Heart left ventricle (tissue), 16 donors: Measurements from ENCODE around the gene EEF2K. TPM values are rescaled to one million over a fixed set of nuclear protein-coding genes. Genes with fewer than 3 reads are reported as not detected.
A peak's percentile ranks its signal among the peaks of the same experiment; 100 is the strongest.
"Not testable (repeated sequence)": the region's sequence is repeated elsewhere in the genome, so short reads cannot be mapped to it uniquely, and the experiment has no call there.

Experiments used
- ATAC-seq, 4 donors: fragments of 200-7000 bp; cut with Tn5 transposase; one replicate each; pipeline ENCODE4 v1.9.1; 2020 to 2022; ENCODE audit warnings: moderate library complexity in 4 of 4, mild to moderate bottlenecking in 3 of 4, moderate number of reproducible peaks in 1 of 4
- DNase-seq, 5 donors: peaks; one replicate each; pipeline ENCODE4 v3.0.0-alpha.2; 2020
- H3K27ac ChIP-seq, 12 donors: fragments of 200-600 bp; sonication (generic) in 4 of 12; one replicate each; pipeline versions ENCODE4 v1.5.0 to v1.8.0; 2016 to 2022; ENCODE audit warnings: mild to moderate bottlenecking in 2 of 12
- H3K27me3 ChIP-seq, 9 donors: fragments of 200-600 bp; sonication (generic) in 2 of 9; one replicate each; pipeline versions ENCODE4 v1.5.1 to v1.8.0; 2016 to 2022; ENCODE audit warnings: mild to moderate bottlenecking in 3 of 9
- H3K36me3 ChIP-seq, 9 donors: fragments of 200-600 bp; sonication (generic) in 2 of 9; one replicate each; pipeline versions ENCODE4 v1.5.0 to v1.8.0; 2018 to 2022; ENCODE audit warnings: mild to moderate bottlenecking in 2 of 9
- H3K4me1 ChIP-seq, 12 donors: fragments of 200-600 bp; sonication (generic) in 4 of 12; one replicate each; pipeline versions ENCODE4 v1.5.0 to v1.8.0; 2016 to 2022; ENCODE audit warnings: mild to moderate bottlenecking in 3 of 12
- H3K4me3 ChIP-seq, 12 donors: fragments of 200-600 bp; sonication (generic) in 4 of 12; one replicate each; pipeline versions ENCODE4 v1.5.0 to v1.8.0; 2017 to 2022; ENCODE audit warnings: mild to moderate bottlenecking in 9 of 12, moderate library complexity in 4 of 12
- H3K9me3 ChIP-seq, 12 donors: fragments of 200-600 bp; sonication (generic) in 4 of 12; one replicate each; pipeline versions ENCODE4 v1.5.0 to v1.8.0; 2016 to 2022; ENCODE audit warnings: mild to moderate bottlenecking in 1 of 12
- CTCF ChIP-seq, 12 donors: fragments of 200-600 bp; sonication (generic) in 4 of 12; IDR thresholded peaks; one replicate each; pipeline versions ENCODE4 v1.5.0 to v1.8.0; 2018 to 2022; ENCODE audit warnings: antibody characterized with exemption in 12 of 12, mild to moderate bottlenecking in 5 of 12
- POLR2A ChIP-seq, 2 donors: fragments of 450-650 bp; IDR thresholded peaks; one replicate each; pipeline ENCODE4 v1.6.1; 2017; ENCODE audit warnings: antibody characterized with exemption in 2 of 2, mild to moderate bottlenecking in 2 of 2, moderate library complexity in 2 of 2
- WGBS, 4 donors: extraction: QIAGEN DNeasy Blood & Tissue Kit in 2 of 4; methylation state at CpG; one replicate each; pipeline versions ENCODE4 v1.1.5 to v1.1.7; 2013 to 2018; 5-methylcytosine and 5-hydroxymethylcytosine counted together
- intact Hi-C, 10 donors: fragments of 100-400 bp; cut with DNase I; formaldehyde crosslinking; loops; one replicate each; pipeline versions ENCODE4 v1.11.1 to v1.14.2; 2022
- polyA plus RNA-seq, 2 donors: library from polyadenylated mRNA; stranded (reverse); fragments of 200-250 nt; gene quantifications; one replicate each; pipeline ENCODE4 v1.2.3, GENCODE V29; 2013
- total RNA-seq, 9 donors: library from RNA; depleted of rRNA in 2 of 9; stranded (reverse); fragments of >200 nt in 2 of 9; fragmentation: NEBNext Ultra II Directional in 3 of 9; extraction: Animal tissue kit (Norgen Biotek cat#: 25700) in 3 of 9; gene quantifications; one replicate each; pipeline versions ENCODE4 v1.1.0 to v1.2.4, GENCODE V29; 2016 to 2023
- donor health status: ischemic (EF 13 %, LVEDD 7.1; RV severe dilation, severe dysfunction).
- donor health status: healthy with polysubstance abuse.
- donor health status: DM: no; HTN: yes; CAD: no.
- donor health status: DM: no; HTN: no; CAD: no.
- donor health status: ischemic (EF 25% LVEDD 6.9; RV normal size, moderate dysfunction).
- donor health status: ischemic (EF 25% LVEDD 5.7; RV mildly dilated, moderate dysfunction).
- donor health status: healthy.
- donor health status: DM: yes; HTN: yes; CAD: no.
- donor health status: ischemic (EF 35%, LVEDD 5.7; RV mildly dilated, moderate dysfunction).
- donor health status: nonischemic (EF 11% LVEDD 7.7; RV severe dilation, severe dysfunction).
- donor health status: DM: yes; HTN: yes; CAD: no.
- donor health status: PGD.
- donor health status: ischemic (EF 29% LVEDD 5.4; RV normal size, mild dysfunction).
- donor health status: nonischemic (EF 23%, LVEDD 6.1; RV moderate dilation, normal function).

EEF2K gene
- total and polyA plus RNA-seq, 11 donors: 8.3 to 33.6 (median 24.6) TPM

DNA sequence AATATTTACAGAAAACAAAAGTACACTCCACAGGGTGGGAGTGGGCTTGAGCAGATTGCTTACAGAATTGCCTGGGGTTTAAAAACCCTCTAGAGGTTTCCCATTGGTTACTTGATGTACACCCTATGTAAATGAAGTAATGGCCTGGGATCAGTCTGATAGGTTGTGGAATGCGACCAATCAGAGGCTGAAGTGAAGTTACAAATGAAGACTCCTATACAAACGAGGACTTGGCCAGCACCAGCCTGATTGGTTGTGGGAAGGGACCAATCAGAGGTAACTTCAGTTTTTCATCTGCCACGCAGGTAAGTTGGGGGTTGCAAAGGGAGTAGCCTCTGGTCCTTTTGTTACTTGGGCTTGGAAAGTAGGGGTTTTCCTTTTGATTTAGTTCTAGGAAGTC, 8.8 kb downstream of the EEF2K start:
- Histone ChIP-seq H3K36me3 (peaks cover 0 to 32% (median 0%) of the 10 kb centered on the region in 9 donors), H3K4me1 (peaks cover 0 to 50% (median 25%) of the 10 kb centered on the region in 12 donors), H3K9me3 (peaks cover 0 to 6% (median 0%) of the 10 kb centered on the region in 12 donors), H3K27me3 (no peaks in the 10 kb centered on the region), H3K27ac (no peak overlapping the region), H3K4me3 (no peak overlapping the region)
- intact Hi-C loops: loop anchor here in 2 of 10 donors (5.0 kb wide), 2 partner anchors 72 to 77 kb away; no protein-coding TSS in a partner anchor
- 81 to 87% (median 86%) methylated on average over 3 of the region's 3 CpGs for WGBS, 4 donors
- TF ChIP-seq POLR2A (IDR thresholded peaks at IDR 0.05): no peak
- TF ChIP-seq CTCF (IDR thresholded peaks at IDR 0.05): no peak
- DNase-seq (peak in 1 of 5 donors; percentile 1), ATAC-seq (no peak)

DNA sequence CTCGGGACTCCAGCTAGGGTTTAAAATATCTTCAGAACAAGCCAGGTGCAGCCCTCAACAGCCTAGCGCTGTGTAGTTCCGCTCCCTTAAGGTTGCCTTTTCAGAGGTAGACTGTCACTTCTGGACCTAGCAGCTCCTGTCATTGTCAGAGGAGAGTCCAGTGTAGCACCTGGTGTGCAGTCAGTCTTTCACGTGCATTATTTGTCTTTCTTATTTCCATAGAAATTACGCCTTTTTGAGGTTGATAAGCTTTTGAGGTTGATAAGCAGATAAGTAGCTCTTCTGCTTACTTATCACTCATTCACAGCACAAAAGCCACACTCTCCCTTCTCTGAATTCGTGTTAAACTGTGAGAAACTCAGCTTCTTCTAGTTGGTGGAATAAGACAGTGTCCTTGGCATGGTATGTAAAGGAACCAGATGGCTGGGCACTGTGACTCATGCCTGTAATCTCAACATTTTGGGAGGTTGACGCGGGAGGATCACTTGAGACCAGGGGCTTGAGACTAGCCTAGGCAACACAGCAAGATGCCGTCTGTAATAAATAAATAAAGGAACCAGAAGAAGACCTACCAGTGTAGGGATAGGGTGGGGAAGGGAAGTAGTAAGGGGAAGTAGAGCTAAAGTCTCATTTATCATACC, 10.2 kb downstream of the EEF2K start:
- WGBS, 4 donors: 75 to 78% (median 77%) methylated on average over 9 of the region's 9 CpGs
- Histone ChIP-seq H3K4me3 (no peak overlapping the region), H3K27me3 (no peaks in the 10 kb centered on the region), H3K9me3 (no peaks in the 10 kb centered on the region), H3K4me1 (peaks cover 0 to 54% (median 28%) of the 10 kb centered on the region in 12 donors), H3K36me3 (peaks cover 0 to 32% (median 0%) of the 10 kb centered on the region in 9 donors), H3K27ac (peak overlapping the region in 2 of 12 donors; percentile 20 to 39)
- intact Hi-C loops: loop anchor here in 1 of 10 donors (5.0 kb wide), 1 partner anchor 76 kb away; no protein-coding TSS in a partner anchor
- peak in 2 of 4 donors; percentile 6 to 42 for ATAC-seq
- peak in 1 of 5 donors; percentile 3 for DNase-seq
- TF ChIP-seq POLR2A (IDR thresholded peaks at IDR 0.05) (no peak), CTCF (IDR thresholded peaks at IDR 0.05) (no peak)

GRCh38 chr16:22216832-22217225, 10.8 kb downstream of the EEF2K start:
- intact Hi-C loops: loop anchor here in 1 of 10 donors (5.0 kb wide), 1 partner anchor 75 kb away; no protein-coding TSS in a partner anchor
- Histone ChIP-seq H3K36me3 (peaks cover 0 to 31% (median 0%) of the 10 kb centered on the region in 9 donors), H3K27ac (peak overlapping the region in 2 of 12 donors; percentile 20 to 39), H3K4me1 (peaks cover 0 to 50% (median 27%) of the 10 kb centered on the region in 12 donors)
- ATAC-seq, H3K4me3 ChIP-seq, H3K9me3 ChIP-seq, H3K27me3 ChIP-seq: not testable (repeated sequence)
- peak in 1 of 5 donors; percentile 7 for DNase-seq
- WGBS, 4 donors: 90 to 95% (median 91%) methylated on average over 7 of the region's 7 CpGs

GRCh38 chr16:22217890-22218730, 12.0 kb downstream of the EEF2K start:
- DNase-seq: peak; percentile 46 to 63 (median 57)
- Histone ChIP-seq H3K27ac (peak overlapping the region in 5 of 12 donors; percentile 14 to 73 (median 34)), H3K4me1 (peaks cover 0 to 43% (median 27%) of the 10 kb centered on the region in 12 donors), H3K27me3 (no peaks in the 10 kb centered on the region), H3K9me3 (no peaks in the 10 kb centered on the region), H3K36me3 (peaks cover 0 to 24% (median 0%) of the 10 kb centered on the region in 9 donors), H3K4me3 (no peak overlapping the region)
- intact Hi-C loops: loop anchor here in 1 of 10 donors (5.0 kb wide), 1 partner anchor 74 kb away; no protein-coding TSS in a partner anchor
- peak in 2 of 4 donors; percentile 15 to 43 for ATAC-seq
- TF ChIP-seq POLR2A (IDR thresholded peaks at IDR 0.05) (no peak), CTCF (IDR thresholded peaks at IDR 0.05) (no peak)
- 53 to 65% (median 60%) methylated on average over 16 to 18 of the region's 18 CpGs for WGBS, 4 donors
